ENCODE results near the gene LHPP.

The LHPP gene

GRCh38 chr10:124482236-124482800 lies 20.7 kb downstream of the LHPP start:
- peaks cover 5% of the 10 kb centered on the region for H3K4me1 Mint-ChIP-seq

DNA sequence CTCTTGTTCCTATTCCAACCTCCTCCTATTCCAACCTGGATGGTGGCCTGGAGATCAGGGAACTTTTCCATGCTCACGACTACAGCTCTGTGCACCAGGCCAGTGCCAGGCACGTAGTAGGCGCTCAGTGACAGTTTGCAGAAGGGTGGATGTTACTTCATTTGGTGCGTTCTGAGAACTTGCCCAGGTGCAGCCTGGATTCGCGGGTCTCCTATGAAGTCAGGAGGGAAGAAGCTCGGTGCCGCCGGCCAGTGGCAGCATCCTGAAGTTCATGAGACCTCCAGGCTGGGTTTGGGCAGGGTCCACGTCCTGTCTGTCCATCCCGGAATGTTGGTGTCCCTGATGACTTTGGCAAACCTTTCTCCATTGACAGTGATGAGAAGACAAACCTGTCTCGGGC lies 21.3 kb downstream of the LHPP start:
- H3K27me3 Mint-ChIP-seq (ENCODE audit: low read depth) = no peaks in the 10 kb centered on the region
- H3K9me3 Mint-ChIP-seq = no peaks in the 10 kb centered on the region
- H3K4me3 Mint-ChIP-seq = no peak overlapping the region
- H3K4me1 Mint-ChIP-seq = peaks cover 5% of the 10 kb centered on the region
- no peak for TF ChIP-seq CTCF (IDR thresholded peaks at IDR 0.05; ENCODE audit: unreplicated experiment in 3 of 3)
- peaks cover 13% of the 10 kb centered on the region for H3K36me3 Mint-ChIP-seq (ENCODE audit: low read depth)
- no peak overlapping the region for H3K27ac Mint-ChIP-seq

More at GRCh38 chr10:124482236-124482800, 20.7 kb downstream of the LHPP start:
- Mint-ChIP-seq H3K4me3 (no peak overlapping the region), H3K36me3 (ENCODE audit: low read depth) (peaks cover 9% of the 10 kb centered on the region), H3K27ac (no peak overlapping the region), H3K27me3 (ENCODE audit: low read depth) (no peaks in the 10 kb centered on the region), H3K9me3 (no peaks in the 10 kb centered on the region)
- TF ChIP-seq CTCF (IDR thresholded peaks at IDR 0.05; ENCODE audit: unreplicated experiment in 3 of 3) = no peak

GRCh38 chr10:124484031-124484430 lies 22.4 kb downstream of the LHPP start:
- H3K27ac Mint-ChIP-seq = no peak overlapping the region
- H3K36me3 Mint-ChIP-seq (ENCODE audit: low read depth) = peaks cover 22% of the 10 kb centered on the region
- H3K4me3 Mint-ChIP-seq = no peak overlapping the region
- no peaks in the 10 kb centered on the region for H3K27me3 Mint-ChIP-seq (ENCODE audit: low read depth)
- H3K4me1 Mint-ChIP-seq = peaks cover 5% of the 10 kb centered on the region
- no peaks in the 10 kb centered on the region for H3K9me3 Mint-ChIP-seq
- TF ChIP-seq CTCF (IDR thresholded peaks at IDR 0.05; ENCODE audit: unreplicated experiment in 3 of 3) = no peak

GRCh38 chr10:124484661-124485060 lies 23.0 kb downstream of the LHPP start:
- Mint-ChIP-seq H3K27me3 (ENCODE audit: low read depth) (no peaks in the 10 kb centered on the region), H3K4me1 (peaks cover 5% of the 10 kb centered on the region), H3K9me3 (no peaks in the 10 kb centered on the region), H3K4me3 (no peak overlapping the region), H3K36me3 (ENCODE audit: low read depth) (peaks cover 23% of the 10 kb centered on the region), H3K27ac (no peak overlapping the region)
- no peak for TF ChIP-seq CTCF (IDR thresholded peaks at IDR 0.05; ENCODE audit: unreplicated experiment in 3 of 3)

GRCh38 chr10:124486635-124487034 lies 25.0 kb downstream of the LHPP start:
- no peak for TF ChIP-seq CTCF (IDR thresholded peaks at IDR 0.05; ENCODE audit: unreplicated experiment in 3 of 3)
- Mint-ChIP-seq H3K4me3 (no peak overlapping the region), H3K27me3 (ENCODE audit: low read depth) (no peaks in the 10 kb centered on the region), H3K36me3 (ENCODE audit: low read depth) (peaks cover 35% of the 10 kb centered on the region), H3K9me3 (no peaks in the 10 kb centered on the region), H3K4me1 (peaks cover 4% of the 10 kb centered on the region), H3K27ac (no peak overlapping the region)

GRCh38 chr10:124491105-124491504 lies 29.5 kb downstream of the LHPP start:
- H3K4me3 Mint-ChIP-seq = no peak overlapping the region
- H3K4me1 Mint-ChIP-seq = peaks cover 5% of the 10 kb centered on the region
- H3K27me3 Mint-ChIP-seq (ENCODE audit: low read depth) = peaks cover 3% of the 10 kb centered on the region
- no peak for TF ChIP-seq CTCF (IDR thresholded peaks at IDR 0.05; ENCODE audit: unreplicated experiment in 3 of 3)
- peaks cover 37% of the 10 kb centered on the region for H3K36me3 Mint-ChIP-seq (ENCODE audit: low read depth)
- H3K27ac Mint-ChIP-seq = no peak overlapping the region
- H3K9me3 Mint-ChIP-seq = no peaks in the 10 kb centered on the region
